Right lobe of liver (tissue), 4 donors: ENCODE results near the gene MNAT1.

ENCODE experiments used
- POLR2A ChIP-seq: fragments of 450-650 bp; IDR thresholded peaks from one replicate; pipeline ENCODE4 v1.6.1; 2017; ENCODE audit warnings: antibody characterized with exemption, mild to moderate bottlenecking
- TF ChIP-seq, protein P1 (sequence below), 4 donors: fragments of 200-600 bp in 3 of 4; fragments of 450-650 bp in 1 of 4; IDR thresholded peaks; one replicate each; pipeline versions ENCODE4 v1.5.1 to v1.8.0; 2016 to 2022; ENCODE audit warnings: antibody characterized with exemption in 4 of 4, mild to moderate bottlenecking in 2 of 4
- donor health status: DM: no; HTN: no; CAD: no.
- donor health status: DM: no; HTN: no; CAD: no.
- donor health status: DM: no; HTN: yes; CAD: no.

DNA sequence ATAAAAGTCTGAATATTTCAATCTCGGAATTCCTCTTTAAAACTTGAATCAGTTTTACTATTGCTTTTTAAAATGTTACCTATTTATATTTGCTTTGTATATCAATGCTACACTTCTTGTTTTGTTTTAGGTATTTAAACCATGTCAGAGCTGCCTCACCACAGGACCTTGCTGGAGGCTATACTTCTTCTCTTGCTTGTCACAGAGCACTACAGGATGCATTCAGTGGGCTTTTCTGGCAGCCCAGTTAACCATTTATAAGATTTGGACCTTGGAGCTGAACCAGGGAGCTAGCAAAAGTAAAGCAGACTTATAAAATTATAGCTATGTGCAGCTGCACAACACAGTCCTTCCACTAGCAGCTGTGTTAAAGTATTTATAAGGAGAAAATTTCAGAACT is 233.5 kb downstream of the MNAT1 start:
- TF ChIP-seq, protein P1, sequence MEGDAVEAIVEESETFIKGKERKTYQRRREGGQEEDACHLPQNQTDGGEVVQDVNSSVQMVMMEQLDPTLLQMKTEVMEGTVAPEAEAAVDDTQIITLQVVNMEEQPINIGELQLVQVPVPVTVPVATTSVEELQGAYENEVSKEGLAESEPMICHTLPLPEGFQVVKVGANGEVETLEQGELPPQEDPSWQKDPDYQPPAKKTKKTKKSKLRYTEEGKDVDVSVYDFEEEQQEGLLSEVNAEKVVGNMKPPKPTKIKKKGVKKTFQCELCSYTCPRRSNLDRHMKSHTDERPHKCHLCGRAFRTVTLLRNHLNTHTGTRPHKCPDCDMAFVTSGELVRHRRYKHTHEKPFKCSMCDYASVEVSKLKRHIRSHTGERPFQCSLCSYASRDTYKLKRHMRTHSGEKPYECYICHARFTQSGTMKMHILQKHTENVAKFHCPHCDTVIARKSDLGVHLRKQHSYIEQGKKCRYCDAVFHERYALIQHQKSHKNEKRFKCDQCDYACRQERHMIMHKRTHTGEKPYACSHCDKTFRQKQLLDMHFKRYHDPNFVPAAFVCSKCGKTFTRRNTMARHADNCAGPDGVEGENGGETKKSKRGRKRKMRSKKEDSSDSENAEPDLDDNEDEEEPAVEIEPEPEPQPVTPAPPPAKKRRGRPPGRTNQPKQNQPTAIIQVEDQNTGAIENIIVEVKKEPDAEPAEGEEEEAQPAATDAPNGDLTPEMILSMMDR (IDR thresholded peaks at IDR 0.05), result no peak
- TF ChIP-seq POLR2A, result no peak
